Thoracic aorta (tissue), 2 donors: ENCODE results near the gene KRT3. TPM values are rescaled to one million over a fixed set of nuclear protein-coding genes. Genes with fewer than 3 reads are reported as not detected.

Source experiments
- ATAC-seq: fragments of 150-250 bp; one replicate; pipeline ENCODE4 v1.8.0; 2017; ENCODE audit warnings: low read depth; ENCODE audit not compliant: insufficient number of reproducible peaks, low FRiP score
- DNase-seq: peaks from one replicate; pipeline ENCODE4 v3.0.0-alpha.2; 2020; ENCODE audit warnings: low spot score
- H3K27ac ChIP-seq, 2 donors: fragments of 200-600 bp; sonication (generic); 1 replicate in 1 of 2; 2 replicates in 1 of 2; pipeline ENCODE4 v1.5.1; 2016; ENCODE audit warnings: mild to moderate bottlenecking in 2 of 2, moderate library complexity in 2 of 2
- H3K27me3 ChIP-seq: fragments of 200-600 bp; sonication (generic); replicated peaks from 2 replicates; pipeline ENCODE4 v1.6.0; 2016; ENCODE audit warnings: mild to moderate bottlenecking; ENCODE audit not compliant: insufficient read depth
- H3K36me3 ChIP-seq: fragments of 200-600 bp; sonication (generic); one replicate; pipeline ENCODE4 v1.5.1; 2016
- H3K4me1 ChIP-seq, 2 donors: fragments of 200-600 bp; sonication (generic); 1 replicate in 1 of 2; 2 replicates in 1 of 2; pipeline versions ENCODE4 v1.5.1 to v1.6.0; 2016; ENCODE audit warnings: low read depth in 2 of 2, mild to moderate bottlenecking in 1 of 2; ENCODE audit not compliant: control insufficient read depth in 1 of 2
- H3K4me3 ChIP-seq: fragments of 200-600 bp; sonication (generic); 2 replicates; pipeline ENCODE4 v1.5.1; 2016; ENCODE audit warnings: mild to moderate bottlenecking
- H3K9me3 ChIP-seq: fragments of 200-600 bp; sonication (generic); 2 replicates; pipeline ENCODE4 v1.5.1; 2016
- total RNA-seq, 2 donors: library from RNA; depleted of rRNA; stranded (reverse); fragments of >200 nt; gene quantifications; one replicate each; pipeline versions ENCODE4 v1.1.0 to v1.2.3, GENCODE V29; 2016
- TF ChIP-seq, protein P1 (sequence below): fragments of 200-600 bp; sonication (generic); IDR thresholded peaks from one replicate; pipeline ENCODE4 v1.5.1; 2019; ENCODE audit warnings: antibody characterized with exemption

Gene KRT3
- total RNA-seq, 2 donors from 2014 or later, result not detected

DNA sequence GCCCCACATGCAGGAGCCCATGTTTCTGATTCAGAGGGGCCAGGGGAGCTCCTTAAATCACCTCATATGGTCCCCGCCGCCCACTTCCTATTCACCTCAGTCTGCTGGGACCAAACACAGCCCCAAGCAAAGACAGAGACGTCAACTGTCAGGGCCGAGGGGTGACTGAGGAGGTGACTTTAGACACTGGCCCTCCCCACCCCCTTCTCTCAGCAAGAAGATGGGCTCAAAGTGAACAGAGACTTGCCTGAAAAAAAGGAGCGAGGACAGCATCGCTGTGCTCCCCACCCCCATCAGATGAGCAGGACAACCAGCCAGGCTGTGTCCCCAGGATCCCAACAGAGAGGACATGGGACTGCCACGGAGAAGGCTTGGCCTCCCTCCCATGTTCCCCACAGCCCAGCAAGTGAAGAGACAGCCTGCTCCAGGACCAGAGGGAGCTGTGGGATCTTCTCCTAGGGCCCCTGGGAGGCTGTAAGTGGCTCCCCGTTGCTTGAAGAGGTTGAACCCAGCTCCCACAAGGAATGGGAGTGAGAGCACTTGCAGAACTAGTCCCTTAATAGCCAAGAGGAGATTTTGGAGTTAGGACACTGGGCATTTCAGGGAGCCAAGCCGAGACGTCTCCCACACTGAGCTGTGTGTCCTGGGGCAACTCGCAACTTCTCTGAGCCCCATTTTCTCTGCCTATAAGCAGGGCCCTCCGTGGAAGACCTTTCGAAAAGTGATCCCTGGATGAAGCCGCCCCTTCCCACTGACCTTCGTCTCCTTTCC, 39.5 kb upstream of the KRT3 start:
- TF ChIP-seq, protein P1, sequence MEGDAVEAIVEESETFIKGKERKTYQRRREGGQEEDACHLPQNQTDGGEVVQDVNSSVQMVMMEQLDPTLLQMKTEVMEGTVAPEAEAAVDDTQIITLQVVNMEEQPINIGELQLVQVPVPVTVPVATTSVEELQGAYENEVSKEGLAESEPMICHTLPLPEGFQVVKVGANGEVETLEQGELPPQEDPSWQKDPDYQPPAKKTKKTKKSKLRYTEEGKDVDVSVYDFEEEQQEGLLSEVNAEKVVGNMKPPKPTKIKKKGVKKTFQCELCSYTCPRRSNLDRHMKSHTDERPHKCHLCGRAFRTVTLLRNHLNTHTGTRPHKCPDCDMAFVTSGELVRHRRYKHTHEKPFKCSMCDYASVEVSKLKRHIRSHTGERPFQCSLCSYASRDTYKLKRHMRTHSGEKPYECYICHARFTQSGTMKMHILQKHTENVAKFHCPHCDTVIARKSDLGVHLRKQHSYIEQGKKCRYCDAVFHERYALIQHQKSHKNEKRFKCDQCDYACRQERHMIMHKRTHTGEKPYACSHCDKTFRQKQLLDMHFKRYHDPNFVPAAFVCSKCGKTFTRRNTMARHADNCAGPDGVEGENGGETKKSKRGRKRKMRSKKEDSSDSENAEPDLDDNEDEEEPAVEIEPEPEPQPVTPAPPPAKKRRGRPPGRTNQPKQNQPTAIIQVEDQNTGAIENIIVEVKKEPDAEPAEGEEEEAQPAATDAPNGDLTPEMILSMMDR, result no peak
- Histone ChIP-seq H3K9me3 (no peaks in the 10 kb centered on the region), H3K27ac (no peak overlapping the region), H3K4me1 (no peaks in the 10 kb centered on the region), H3K27me3 (no peaks in the 10 kb centered on the region), H3K4me3 (no peak overlapping the region), H3K36me3 (no peaks in the 10 kb centered on the region)
- ATAC-seq, result no peak
- no peak for DNase-seq

DNA sequence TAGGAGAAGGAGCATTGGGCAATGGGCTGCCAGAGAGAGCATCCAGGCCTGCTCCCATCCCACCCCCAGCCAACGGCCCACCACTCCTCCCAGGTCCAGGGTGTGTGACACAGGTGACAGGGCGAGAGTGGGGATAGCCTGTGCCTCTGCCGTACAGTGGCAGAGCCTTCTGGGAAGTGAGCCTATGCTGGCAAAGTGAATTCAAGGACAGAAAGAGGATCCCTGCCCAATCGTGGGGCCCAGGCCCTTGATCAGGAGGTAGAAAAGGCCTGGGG, 38.7 kb upstream of the KRT3 start:
- DNase-seq (no peak), ATAC-seq (no peak)
- Histone ChIP-seq H3K9me3 (no peaks in the 10 kb centered on the region), H3K27ac (no peak overlapping the region), H3K4me1 (no peaks in the 10 kb centered on the region), H3K36me3 (no peaks in the 10 kb centered on the region), H3K4me3 (no peak overlapping the region), H3K27me3 (no peaks in the 10 kb centered on the region)
- TF ChIP-seq, protein P1, result no peak

DNA sequence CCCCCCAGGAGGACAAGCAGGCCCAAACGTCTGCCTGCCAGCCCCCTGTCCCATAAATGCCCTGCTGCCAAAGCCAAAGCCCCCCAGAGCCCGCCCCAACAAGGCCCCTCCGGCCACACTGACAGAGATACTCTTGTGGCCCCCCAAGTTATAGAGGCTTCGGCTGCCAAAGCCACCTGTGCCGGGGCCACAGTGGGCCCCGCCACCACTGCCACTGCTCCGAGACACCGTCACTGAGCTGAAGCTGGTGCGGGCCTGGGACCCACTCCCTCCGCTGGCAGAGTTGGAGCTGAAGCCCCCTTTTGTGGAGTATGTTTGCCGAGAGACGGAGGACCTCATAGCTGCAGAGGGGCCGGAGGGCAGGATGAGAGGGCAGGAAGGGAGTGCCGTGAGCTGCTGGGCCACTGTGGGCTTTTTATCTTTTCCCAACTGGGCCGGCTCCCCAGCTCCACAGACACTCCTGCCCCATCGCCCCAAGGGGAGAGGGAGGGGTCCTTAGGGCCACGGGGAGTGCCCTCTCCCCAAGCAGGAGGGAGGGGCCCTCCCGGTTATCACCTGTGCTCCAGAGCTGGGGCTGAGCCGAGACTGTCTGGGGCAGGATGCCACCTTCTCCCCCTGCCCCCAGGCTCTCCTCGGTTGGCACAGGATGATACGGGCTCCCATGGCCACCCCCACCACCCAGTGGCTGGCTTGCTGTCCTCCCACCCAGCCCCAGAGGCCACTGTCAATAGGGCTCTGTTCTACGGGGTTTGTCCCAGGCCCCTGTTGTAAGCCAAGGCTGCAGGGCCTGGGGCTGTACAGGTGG, 38.2 kb upstream of the KRT3 start, which contains the start of gene KRT79:
TSS of gene KRT79 (minus strand) at position 390 of the 805 bp plus-strand sequence. CDS start at position 339, 51 bp downstream.
- no peak within 1 kb of the TSS for H3K27ac ChIP-seq
- no peaks in the 10 kb centered on the region for H3K9me3 ChIP-seq
- DNase-seq (no peak), ATAC-seq (no peak)
- no peak within 1 kb of the TSS for H3K4me3 ChIP-seq
- H3K36me3 ChIP-seq, result no peaks in the 10 kb centered on the region
- H3K27me3 ChIP-seq, result no peaks in the 10 kb centered on the region
- no peaks in the 10 kb centered on the region for H3K4me1 ChIP-seq
- TF ChIP-seq, protein P1, result no peak

DNA sequence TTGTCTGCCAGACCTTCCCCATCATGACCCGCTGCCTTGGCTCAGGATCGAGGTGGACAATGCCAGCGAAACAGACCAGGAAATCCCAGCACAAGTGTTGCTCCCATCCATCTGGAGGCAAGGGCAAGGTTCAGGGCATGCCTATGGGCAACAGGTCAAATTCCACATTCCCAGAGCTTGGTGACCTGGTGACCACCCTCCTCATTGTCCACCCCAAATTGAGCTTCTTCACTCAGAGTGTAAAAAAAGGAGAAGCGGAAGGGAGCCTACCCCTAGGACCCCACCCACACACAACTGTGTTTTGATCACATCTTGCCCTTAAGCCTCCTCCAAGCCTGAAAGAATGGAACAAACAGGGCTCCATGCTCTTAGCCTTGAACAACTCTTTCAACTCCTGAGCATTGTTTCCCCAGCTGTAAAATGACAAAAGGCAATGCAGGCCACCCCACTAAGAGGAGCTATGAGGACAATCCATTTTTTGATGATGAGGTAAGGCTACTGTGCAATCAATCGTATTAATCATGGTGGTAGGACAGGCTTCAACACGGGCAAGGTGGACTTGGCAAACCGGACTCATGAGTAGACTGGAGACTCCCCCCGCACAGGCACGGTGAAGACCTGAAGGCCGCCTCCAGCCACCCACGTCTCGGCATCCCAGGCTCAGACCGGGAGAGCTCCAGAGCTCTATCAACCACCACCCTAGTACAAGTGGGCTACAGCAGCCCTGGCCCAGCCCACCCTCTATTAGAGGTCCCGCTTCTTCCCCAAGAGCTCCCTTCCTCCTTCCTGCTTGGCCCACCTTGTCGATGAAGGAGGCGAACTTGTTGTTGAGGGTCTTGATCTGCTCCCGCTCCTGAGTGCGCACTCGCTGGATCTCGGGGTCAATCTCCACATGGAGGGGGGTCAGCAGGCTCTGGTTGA, 37.3 kb upstream of the KRT3 start:
- H3K27me3 ChIP-seq, result no peaks in the 10 kb centered on the region
- TF ChIP-seq, protein P1, result no peak
- H3K9me3 ChIP-seq, result no peaks in the 10 kb centered on the region
- no peak overlapping the region for H3K4me3 ChIP-seq
- DNase-seq, result no peak
- no peak for ATAC-seq
- H3K36me3 ChIP-seq, result no peaks in the 10 kb centered on the region
- H3K27ac ChIP-seq, result no peak overlapping the region
- no peaks in the 10 kb centered on the region for H3K4me1 ChIP-seq
